HCT116 (cell line): ENCODE results near the gene CCN5.

ENCODE experiments used
- CEBPB ChIP-seq: IDR thresholded peaks from 2 replicates; pipeline ENCODE4 v1.6.1; 2012; ENCODE audit warnings: low read depth
- CTCF ChIP-seq, 3 experiments: fragments of 200-600 bp in 1 of 3; sonication (generic) in 1 of 3; IDR thresholded peaks in 2 of 3; conservative IDR thresholded peaks in 1 of 3; 2 replicates each; pipeline ENCODE4 v1.5.1; 2012 to 2017; ENCODE audit warnings: low read depth in 2 of 3, low read length in 2 of 3, antibody characterized with exemption in 1 of 3, borderline replicate concordance in 1 of 3, control low read depth in 1 of 3, mild to moderate bottlenecking in 1 of 3, mixed read lengths in 1 of 3, mixed run types in 1 of 3, moderate library complexity in 1 of 3; ENCODE audit not compliant: insufficient read depth in 1 of 3
- EGR1 ChIP-seq: IDR thresholded peaks from 2 replicates; pipeline ENCODE4 v1.6.1; 2012; ENCODE audit warnings: low read depth
- ELF1 ChIP-seq: IDR thresholded peaks from 2 replicates; pipeline ENCODE4 v1.6.1; 2012; ENCODE audit warnings: low read depth, borderline replicate concordance
- EZH2 ChIP-seq: fragments of 200-600 bp; sonication (generic); IDR thresholded peaks from 2 replicates; pipeline ENCODE4 v1.6.1; 2017; ENCODE audit warnings: antibody characterized with exemption, mixed run types
- JUND ChIP-seq: IDR thresholded peaks from 2 replicates; pipeline ENCODE4 v1.6.1; 2012
- POLR2A ChIP-seq: IDR thresholded peaks from 2 replicates; pipeline ENCODE4 v1.7.0; 2011; ENCODE audit warnings: borderline replicate concordance; ENCODE audit not compliant: insufficient read depth, insufficient read length; ENCODE audit errors: extremely low read depth
- SIN3A ChIP-seq: IDR thresholded peaks from 2 replicates; pipeline ENCODE4 v1.6.1; 2012; ENCODE audit warnings: low read depth
- TCF7L2 ChIP-seq: IDR thresholded peaks from 2 replicates; pipeline ENCODE4 v1.7.0; 2011; ENCODE audit warnings: borderline replicate concordance, inconsistent platforms; ENCODE audit not compliant: insufficient read depth, insufficient read length; ENCODE audit errors: extremely low read depth

GRCh38 chr20:44698351-44698750 lies 16.8 kb upstream of the CCN5 start:
- no peak for TF ChIP-seq CTCF (IDR thresholded peaks at IDR 0.05 in 2 of 3, conservative IDR thresholded peaks at IDR 0.05 in 1 of 3; ENCODE audit: borderline replicate concordance in 1 of 3, insufficient read depth in 1 of 3, low read depth in 2 of 3, low read length in 2 of 3)
- no peak for TF ChIP-seq POLR2A
- no peak for TF ChIP-seq EZH2
- TF ChIP-seq TCF7L2, result no peak
- TF ChIP-seq ELF1, result no peak
- TF ChIP-seq SIN3A, result no peak
- TF ChIP-seq JUND, result no peak
- no peak for TF ChIP-seq EGR1
- TF ChIP-seq CEBPB, result no peak
